HCT116 (cell line): ENCODE results near the gene CDHR3. TPM values are rescaled to one million over a fixed set of nuclear protein-coding genes. Genes with fewer than 3 reads are reported as not detected.

ENCODE experiments used
- ATAC-seq: fragments of 200-7000 bp; cut with Tn5 transposase; 2 replicates; pipeline ENCODE4 v1.9.1; 2020; ENCODE audit warnings: mild to moderate bottlenecking, moderate library complexity
- BruUV-seq: library from RNA; stranded (reverse); fragments of 400-500 nt; replicated peaks from 2 replicates; lab custom pipeline; 2021; lab: Mats Ljungman, UMichigan
- CTCF ChIA-PET: fragments of 300-600 bp; sonication (Branson Sonifier 250); formaldehyde crosslinking; loops from one replicate; lab custom pipeline; 2021; ENCODE audit warnings: antibody characterized with exemption; lab: Charles Lee
- POLR2A ChIA-PET: fragments of 300-600, 350-600 bp; sonication (Branson Sonifier 250); formaldehyde crosslinking; loops from one replicate; lab custom pipeline; 2021; ENCODE audit warnings: antibody characterized with exemption; lab: Charles Lee
- RAD21 ChIA-PET, 2 experiments: fragments of 300-600 bp; sonication (Branson Sonifier 250); formaldehyde crosslinking; loops; one replicate each; lab custom pipeline; 2023; ENCODE audit warnings: low total read pairs in 2 of 2; ENCODE audit not compliant: uncharacterized antibody in 2 of 2, unreplicated experiment in 2 of 2, low non-redundant PET in 1 of 2; lab: Charles Lee
- DNase-seq: peaks from one replicate; pipeline ENCODE4 v3.0.0-alpha.2; 2010; ENCODE audit warnings: low read depth, low spot score
- H2AFZ ChIP-seq: fragments of 200-600 bp; shearing (Covaris generic), sonication (generic); 2 replicates; pipeline ENCODE4 v1.6.1; 2017; ENCODE audit warnings: low read depth, mixed run types, mixed read lengths, antibody characterized with exemption, low read length; ENCODE audit not compliant: poor library complexity, severe bottlenecking
- H3K27ac ChIP-seq: 2 replicates; pipeline ENCODE4 v1.5.1; 2012; ENCODE audit warnings: low read depth, low read length
- H3K27me3 ChIP-seq: fragments of 200-600 bp; sonication (generic); 2 replicates; pipeline ENCODE4 v1.6.1; 2016; ENCODE audit warnings: mixed run types, low read length, mixed read lengths; ENCODE audit not compliant: insufficient read depth
- H3K36me3 ChIP-seq, 2 experiments: fragments of 200-500 bp in 1 of 2; fragments of 200-600 bp in 1 of 2; sonication (Bioruptor generic) in 1 of 2; sonication (generic) in 1 of 2; 2 replicates each; pipeline versions ENCODE4 v1.5.1 to v1.6.1; 2014 to 2016; ENCODE audit warnings: low read length in 2 of 2, inconsistent platforms in 1 of 2, mixed read lengths in 1 of 2, mixed run types in 1 of 2; ENCODE audit not compliant: insufficient read depth in 2 of 2, control insufficient read depth in 1 of 2
- H3K4me1 ChIP-seq, 2 experiments: fragments of 200-600 bp in 1 of 2; sonication (generic) in 1 of 2; 2 replicates each; pipeline versions ENCODE4 v1.5.1 to v1.6.1; 2012 to 2017; ENCODE audit warnings: low read length in 2 of 2, inconsistent platforms in 1 of 2, mild to moderate bottlenecking in 1 of 2, mixed read lengths in 1 of 2, mixed run types in 1 of 2, moderate library complexity in 1 of 2; ENCODE audit not compliant: insufficient read depth in 2 of 2, control insufficient read depth in 1 of 2
- H3K4me2 ChIP-seq: fragments of 200-600 bp; sonication (generic); 2 replicates; pipeline ENCODE4 v1.6.1; 2017; ENCODE audit warnings: mixed run types, low read length, mixed read lengths
- H3K4me3 ChIP-seq, 2 experiments: fragments of 200-600 bp in 1 of 2; sonication (generic) in 1 of 2; replicated peaks in 1 of 2; 2 replicates each; pipeline ENCODE4 v1.5.1; 2011 to 2016; ENCODE audit warnings: low read length in 2 of 2, control low read depth in 1 of 2, low read depth in 1 of 2, mild to moderate bottlenecking in 1 of 2, mixed read lengths in 1 of 2, mixed run types in 1 of 2
- H3K79me2 ChIP-seq: fragments of 200-600 bp; sonication (generic); 2 replicates; pipeline ENCODE4 v1.6.1; 2017; ENCODE audit warnings: mild to moderate bottlenecking, mixed run types, low read length, moderate library complexity, mixed read lengths; ENCODE audit not compliant: insufficient read depth
- H3K9ac ChIP-seq: fragments of 200-600 bp; sonication (generic); 2 replicates; pipeline ENCODE4 v1.6.1; 2016; ENCODE audit warnings: low read length, mixed read lengths
- H3K9me2 ChIP-seq: fragments of 200-600 bp; sonication (generic), shearing (Covaris generic); 2 replicates; pipeline ENCODE4 v1.6.1; 2017; ENCODE audit warnings: mixed run types, mild to moderate bottlenecking, moderate library complexity; ENCODE audit not compliant: insufficient read depth
- H3K9me3 ChIP-seq, 2 experiments: fragments of 200-500 bp in 1 of 2; fragments of 200-600 bp in 1 of 2; sonication (Bioruptor generic) in 1 of 2; sonication (generic) in 1 of 2; 2 replicates each; pipeline ENCODE4 v1.6.1; 2014 to 2017; ENCODE audit warnings: low read length in 2 of 2, mixed read lengths in 2 of 2, inconsistent platforms in 1 of 2, low read depth in 1 of 2, mild to moderate bottlenecking in 1 of 2, mixed run types in 1 of 2, moderate library complexity in 1 of 2; ENCODE audit not compliant: control insufficient read depth in 1 of 2, insufficient read depth in 1 of 2
- H4K20me1 ChIP-seq: fragments of 200-600 bp; sonication (generic), shearing (Covaris generic); 2 replicates; pipeline ENCODE4 v1.6.1; 2017; ENCODE audit warnings: mixed run types, mild to moderate bottlenecking, moderate library complexity; ENCODE audit not compliant: insufficient read depth
- ATF3 ChIP-seq: IDR thresholded peaks from 2 replicates; pipeline ENCODE4 v1.6.1; 2012
- CTCF ChIP-seq, 3 experiments: fragments of 200-600 bp in 1 of 3; sonication (generic) in 1 of 3; IDR thresholded peaks in 2 of 3; conservative IDR thresholded peaks in 1 of 3; 2 replicates each; pipeline ENCODE4 v1.5.1; 2012 to 2017; ENCODE audit warnings: low read depth in 2 of 3, low read length in 2 of 3, antibody characterized with exemption in 1 of 3, borderline replicate concordance in 1 of 3, control low read depth in 1 of 3, mild to moderate bottlenecking in 1 of 3, mixed read lengths in 1 of 3, mixed run types in 1 of 3, moderate library complexity in 1 of 3; ENCODE audit not compliant: insufficient read depth in 1 of 3
- EGR1 ChIP-seq: IDR thresholded peaks from 2 replicates; pipeline ENCODE4 v1.6.1; 2012; ENCODE audit warnings: low read depth
- EZH2phosphoT487 ChIP-seq: fragments of 200-600 bp; IDR thresholded peaks from 2 replicates; pipeline ENCODE4 v1.6.1; 2018; ENCODE audit warnings: antibody characterized with exemption, borderline replicate concordance
- JUND ChIP-seq: IDR thresholded peaks from 2 replicates; pipeline ENCODE4 v1.6.1; 2012
- RAD21 ChIP-seq: IDR thresholded peaks from 2 replicates; pipeline ENCODE4 v1.6.1; 2012; ENCODE audit warnings: low read depth, mild to moderate bottlenecking
- SRF ChIP-seq: IDR thresholded peaks from 2 replicates; pipeline ENCODE4 v1.6.1; 2012; ENCODE audit warnings: low read depth
- TCF7L2 ChIP-seq: IDR thresholded peaks from 2 replicates; pipeline ENCODE4 v1.7.0; 2011; ENCODE audit warnings: borderline replicate concordance, inconsistent platforms; ENCODE audit not compliant: insufficient read depth, insufficient read length; ENCODE audit errors: extremely low read depth
- ZNF274 ChIP-seq: fragments of 200-500 bp; sonication (Bioruptor generic); IDR thresholded peaks from 2 replicates; pipeline ENCODE4 v1.6.1; 2014; ENCODE audit warnings: mild to moderate bottlenecking, low read depth, low read length, inconsistent platforms
- intact Hi-C: fragments of 100-400 bp; cut with micrococcal nuclease; formaldehyde crosslinking; loops from 2 replicates; pipeline ENCODE4 v1.10.0; 2022
- total RNA-seq: library from RNA; stranded (reverse); gene quantifications from one replicate; pipeline ENCODE4 v1.2.1, GENCODE V29; 2021; ENCODE audit not compliant: unreplicated experiment
- TF ChIP-seq, protein P1 (sequence below): IDR thresholded peaks from 2 replicates; pipeline ENCODE4 v1.6.1; 2012; ENCODE audit warnings: low read depth

The CDHR3 gene
- total RNA-seq, 1 experiment from 2014 or later = 5.5 TPM

DNA sequence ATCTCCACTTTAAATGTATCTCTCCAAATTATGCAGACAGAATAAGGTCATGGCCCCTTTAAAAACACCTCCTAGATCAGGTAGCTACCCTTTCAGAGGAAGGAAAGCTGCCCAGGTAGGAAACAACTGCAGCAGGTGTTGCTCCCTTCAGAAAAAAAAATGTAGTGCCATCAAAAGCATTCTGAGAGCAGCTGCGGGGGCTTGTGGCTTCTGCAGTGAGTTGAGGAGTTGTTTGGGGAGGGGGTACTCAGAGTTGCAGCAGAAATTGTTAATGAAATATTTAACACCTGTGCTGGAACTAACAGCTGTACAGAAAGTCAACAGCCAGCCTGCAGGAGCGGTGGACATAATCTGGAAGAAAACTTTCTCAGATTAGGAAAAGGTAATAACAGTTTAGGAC is 24.0 kb downstream of the CDHR3 start:
- H4K20me1 ChIP-seq = no peaks in the 10 kb centered on the region
- no peaks in the 10 kb centered on the region for H3K9me2 ChIP-seq
- TF ChIP-seq SRF (no peak), RAD21 (no peak), JUND (no peak), CTCF (IDR thresholded peaks at IDR 0.05 in 2 of 3, conservative IDR thresholded peaks at IDR 0.05 in 1 of 3; ENCODE audit: borderline replicate concordance in 1 of 3, insufficient read depth in 1 of 3, low read depth in 2 of 3, low read length in 2 of 3) (no peak), ATF3 (no peak), EGR1 (no peak), ZNF274 (no peak), TCF7L2 (no peak), EZH2phosphoT487 (no peak)
- TF ChIP-seq, protein P1, sequence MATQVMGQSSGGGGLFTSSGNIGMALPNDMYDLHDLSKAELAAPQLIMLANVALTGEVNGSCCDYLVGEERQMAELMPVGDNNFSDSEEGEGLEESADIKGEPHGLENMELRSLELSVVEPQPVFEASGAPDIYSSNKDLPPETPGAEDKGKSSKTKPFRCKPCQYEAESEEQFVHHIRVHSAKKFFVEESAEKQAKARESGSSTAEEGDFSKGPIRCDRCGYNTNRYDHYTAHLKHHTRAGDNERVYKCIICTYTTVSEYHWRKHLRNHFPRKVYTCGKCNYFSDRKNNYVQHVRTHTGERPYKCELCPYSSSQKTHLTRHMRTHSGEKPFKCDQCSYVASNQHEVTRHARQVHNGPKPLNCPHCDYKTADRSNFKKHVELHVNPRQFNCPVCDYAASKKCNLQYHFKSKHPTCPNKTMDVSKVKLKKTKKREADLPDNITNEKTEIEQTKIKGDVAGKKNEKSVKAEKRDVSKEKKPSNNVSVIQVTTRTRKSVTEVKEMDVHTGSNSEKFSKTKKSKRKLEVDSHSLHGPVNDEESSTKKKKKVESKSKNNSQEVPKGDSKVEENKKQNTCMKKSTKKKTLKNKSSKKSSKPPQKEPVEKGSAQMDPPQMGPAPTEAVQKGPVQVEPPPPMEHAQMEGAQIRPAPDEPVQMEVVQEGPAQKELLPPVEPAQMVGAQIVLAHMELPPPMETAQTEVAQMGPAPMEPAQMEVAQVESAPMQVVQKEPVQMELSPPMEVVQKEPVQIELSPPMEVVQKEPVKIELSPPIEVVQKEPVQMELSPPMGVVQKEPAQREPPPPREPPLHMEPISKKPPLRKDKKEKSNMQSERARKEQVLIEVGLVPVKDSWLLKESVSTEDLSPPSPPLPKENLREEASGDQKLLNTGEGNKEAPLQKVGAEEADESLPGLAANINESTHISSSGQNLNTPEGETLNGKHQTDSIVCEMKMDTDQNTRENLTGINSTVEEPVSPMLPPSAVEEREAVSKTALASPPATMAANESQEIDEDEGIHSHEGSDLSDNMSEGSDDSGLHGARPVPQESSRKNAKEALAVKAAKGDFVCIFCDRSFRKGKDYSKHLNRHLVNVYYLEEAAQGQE = no peak
- RAD21 ChIA-PET = no interaction called here
- no peaks in the 10 kb centered on the region for H3K79me2 ChIP-seq
- POLR2A ChIA-PET = no interaction called here
- H3K27me3 ChIP-seq = no peaks in the 10 kb centered on the region
- DNase-seq = no peak
- H3K4me1 ChIP-seq = no peaks in the 10 kb centered on the region
- H3K27ac ChIP-seq = no peak overlapping the region
- no TSS peak for BruUV-seq
- intact Hi-C loops = no loop called here
- no peak overlapping the region for H3K4me2 ChIP-seq
- no peak overlapping the region for H3K4me3 ChIP-seq
- CTCF ChIA-PET = no interaction called here
- no peak overlapping the region for H3K9ac ChIP-seq
- H3K9me3 ChIP-seq = no peaks in the 10 kb centered on the region
- no peak overlapping the region for H2AFZ ChIP-seq
- H3K36me3 ChIP-seq = no peaks in the 10 kb centered on the region
- ATAC-seq = no peak
